Esophagus muscularis mucosa (tissue), 4 donors: ENCODE results near the gene CYBC1.

Source experiments
- CTCF ChIP-seq, 3 experiments: fragments of 200-600 bp in 2 of 3; fragments of 450-650 bp in 1 of 3; sonication (generic) in 2 of 3; IDR thresholded peaks; one replicate each; pipeline ENCODE4 v1.5.1; 2017 to 2019; ENCODE audit warnings: antibody characterized with exemption in 3 of 3, mild to moderate bottlenecking in 2 of 3, moderate library complexity in 1 of 3
- EP300 ChIP-seq: sonication (generic); formaldehyde crosslinking; IDR thresholded peaks from one replicate; pipeline ENCODE4 v1.6.1; 2017; ENCODE audit warnings: antibody characterized with exemption
- POLR2A ChIP-seq: fragments of 450-650 bp; IDR thresholded peaks from one replicate; pipeline ENCODE4 v1.6.1; 2017; ENCODE audit warnings: antibody characterized with exemption, moderate library complexity, mild to moderate bottlenecking, low read depth
- POLR2AphosphoS5 ChIP-seq, 2 donors: sonication (generic); formaldehyde crosslinking; IDR thresholded peaks; one replicate each; pipeline ENCODE4 v1.6.1; 2017; ENCODE audit warnings: antibody characterized with exemption in 2 of 2

GRCh38 chr17:82434216-82434565 lies 16.4 kb downstream of the CYBC1 start:
- TF ChIP-seq CTCF (IDR thresholded peaks at IDR 0.05) (no peak), EP300 (no peak), POLR2AphosphoS5 (IDR thresholded peaks at IDR 0.05) (no peak), POLR2A (no peak)
